Keratinocyte (primary cell): ENCODE measurements around the gene NDUFS6. TPM values are rescaled to one million over a fixed set of nuclear protein-coding genes. Genes with fewer than 3 reads are reported as not detected.

ENCODE experiments used
- DNase-seq: peaks from one replicate; pipeline ENCODE4 v3.0.0-alpha.2; 2011; ENCODE audit warnings: low read depth, missing footprints, low spot score
- FAIRE-seq: peaks from 2 replicates; lab custom pipeline; 2011; peaks lifted over from hg19 to GRCh38; lab: Jason Lieb, UNC
- H2AFZ ChIP-seq: 2 replicates; pipeline ENCODE4 v1.6.0; 2012; ENCODE audit warnings: low read length, control low read depth, inconsistent platforms; ENCODE audit not compliant: control insufficient read depth
- H3K27ac ChIP-seq: 2 replicates; pipeline ENCODE4 v1.5.1; 2011; ENCODE audit warnings: low read length; ENCODE audit not compliant: control insufficient read depth, insufficient read depth
- H3K27me3 ChIP-seq: 3 replicates; pipeline ENCODE4 v1.6.0; 2011; ENCODE audit warnings: low read length; ENCODE audit not compliant: control insufficient read depth, insufficient read depth; ENCODE audit errors: extremely low read depth
- H3K36me3 ChIP-seq, 2 experiments: 2 replicates in 1 of 2; 3 replicates in 1 of 2; pipeline ENCODE4 v1.5.1; 2011; ENCODE audit warnings: low read length in 2 of 2, mild to moderate bottlenecking in 1 of 2; ENCODE audit not compliant: control insufficient read depth in 2 of 2, insufficient read depth in 2 of 2; ENCODE audit errors: extremely low read depth in 1 of 2
- H3K4me1 ChIP-seq: 3 replicates; pipeline ENCODE4 v1.5.1; 2011; ENCODE audit warnings: low read length; ENCODE audit not compliant: control insufficient read depth, insufficient read depth; ENCODE audit errors: extremely low read depth
- H3K4me2 ChIP-seq: 3 replicates; pipeline ENCODE4 v1.6.0; 2011; ENCODE audit warnings: low read depth, low read length; ENCODE audit not compliant: control insufficient read depth, insufficient read depth; ENCODE audit errors: extremely low read depth
- H3K4me3 ChIP-seq, 3 experiments: fragments of 200-600 bp in 1 of 3; sonication (generic) in 1 of 3; 2 replicates in 2 of 3; 3 replicates in 1 of 3; pipeline ENCODE4 v1.5.1; 2011 to 2016; ENCODE audit warnings: low read length in 3 of 3, mild to moderate bottlenecking in 3 of 3, control low read depth in 2 of 3, inconsistent platforms in 1 of 3, low read depth in 1 of 3, mixed read lengths in 1 of 3, mixed run types in 1 of 3, moderate library complexity in 1 of 3; ENCODE audit not compliant: control insufficient read depth in 2 of 3, insufficient read depth in 2 of 3; ENCODE audit errors: extremely low read depth in 1 of 3
- H3K79me2 ChIP-seq: 2 replicates; pipeline ENCODE4 v1.6.0; 2012; ENCODE audit warnings: low read length; ENCODE audit not compliant: control insufficient read depth, insufficient read depth
- H3K9ac ChIP-seq: 3 replicates; pipeline ENCODE4 v1.6.0; 2011; ENCODE audit warnings: low read length; ENCODE audit not compliant: control insufficient read depth, insufficient read depth; ENCODE audit errors: extremely low read depth
- H3K9me1 ChIP-seq: 3 replicates; pipeline ENCODE4 v1.6.0; 2011; ENCODE audit warnings: low read length; ENCODE audit not compliant: control insufficient read depth, insufficient read depth; ENCODE audit errors: extremely low read depth
- H3K9me3 ChIP-seq: 2 replicates; pipeline ENCODE4 v1.5.1; 2012; ENCODE audit warnings: low read depth, low read length; ENCODE audit not compliant: control insufficient read depth
- H4K20me1 ChIP-seq: 3 replicates; pipeline ENCODE4 v1.6.0; 2011; ENCODE audit warnings: low read length; ENCODE audit not compliant: control insufficient read depth, insufficient read depth; ENCODE audit errors: extremely low read depth
- EZH2 ChIP-seq: IDR thresholded peaks from one replicate; pipeline ENCODE4 v1.6.1; 2012; ENCODE audit warnings: inconsistent platforms, mild to moderate bottlenecking, low read length, moderate library complexity
- dilution Hi-C: fragments of 300-500 bp; cut with MboI; formaldehyde crosslinking; loops from one replicate; pipeline ENCODE4 v1.7.0; 2020; ENCODE audit warnings: low sequenced_read_pairs; ENCODE audit not compliant: extremely low pct_ligation_motif_present
- polyA plus RNA-seq, 5 experiments: library from polyadenylated mRNA; depleted of rRNA in 3 of 5; stranded (reverse) in 3 of 5; stranded (forward) in 1 of 5; unstranded in 1 of 5; fragments of >200 nt; gene quantifications; 1 replicate in 1 of 5; 2 replicates in 3 of 5; 3 replicates in 1 of 5; pipeline versions ENCODE4 v1.2.1 to v1.2.3, GENCODE V29; 2011 to 2012; ENCODE audit warnings: missing spikeins in 2 of 5, low read depth in 1 of 5, low replicate concordance in 1 of 5
- TF ChIP-seq, protein P1 (sequence below), 3 experiments: IDR thresholded peaks in 1 of 3; conservative IDR thresholded peaks in 1 of 3; optimal IDR thresholded peaks in 1 of 3; 2 replicates in 2 of 3; 3 replicates in 1 of 3; pipeline versions ENCODE3 to v1.5.1; 2011; ENCODE audit warnings: low read length in 3 of 3, mild to moderate bottlenecking in 3 of 3, moderate library complexity in 2 of 3, control low read depth in 1 of 3, inconsistent platforms in 1 of 3; ENCODE audit not compliant: insufficient read depth in 2 of 3; ENCODE audit errors: extremely low read depth in 1 of 3

The NDUFS6 gene
- polyA plus RNA-seq, 1 donor (not counting 4 experiments of a cell fraction or from before 2014, with no cell fraction given) = 66.3 TPM

DNA sequence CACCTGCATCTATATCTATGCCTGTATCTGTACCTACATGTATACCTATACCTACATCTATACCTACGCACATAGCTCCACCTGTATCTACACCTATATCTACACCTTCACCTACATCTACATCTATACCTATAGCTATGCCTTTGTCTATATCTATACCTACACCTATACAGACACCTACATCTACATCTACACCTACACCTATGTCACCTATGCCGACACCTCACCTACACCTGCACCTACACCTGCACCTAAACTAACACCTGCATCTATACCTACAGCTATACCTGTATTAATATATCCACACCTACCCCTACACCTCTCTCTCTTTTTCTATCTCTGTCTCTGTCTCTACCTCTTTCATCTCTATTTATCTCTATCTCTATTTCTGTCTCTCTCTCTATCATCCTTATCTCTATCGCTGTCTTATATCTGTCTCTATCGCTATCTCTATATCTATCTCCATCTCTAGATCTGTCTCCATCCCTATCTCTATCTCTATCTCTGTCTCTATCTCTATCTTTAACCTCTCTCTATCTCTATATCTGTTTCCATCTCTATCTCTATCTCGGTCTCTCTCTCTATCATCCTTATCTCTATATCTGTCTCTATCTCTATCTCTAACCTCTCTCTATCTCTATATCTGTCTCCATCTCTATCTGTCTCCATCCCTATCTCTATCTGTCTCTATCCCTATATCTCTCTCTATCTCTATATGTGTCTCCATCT is 43.7 kb downstream of the NDUFS6 start:
- no peaks in the 10 kb centered on the region for H3K4me1 ChIP-seq
- H3K36me3 ChIP-seq = no peaks in the 10 kb centered on the region
- no peak overlapping the region for H3K9ac ChIP-seq
- no peak overlapping the region for H3K4me2 ChIP-seq
- H3K27me3 ChIP-seq = peaks cover 3% of the 10 kb centered on the region
- no peak overlapping the region for H3K4me3 ChIP-seq
- H4K20me1 ChIP-seq = no peaks in the 10 kb centered on the region
- no peak for FAIRE-seq
- no peak for DNase-seq
- H3K9me3 ChIP-seq = no peaks in the 10 kb centered on the region
- H2AFZ ChIP-seq = no peak overlapping the region
- no peak for TF ChIP-seq EZH2
- TF ChIP-seq, protein P1, sequence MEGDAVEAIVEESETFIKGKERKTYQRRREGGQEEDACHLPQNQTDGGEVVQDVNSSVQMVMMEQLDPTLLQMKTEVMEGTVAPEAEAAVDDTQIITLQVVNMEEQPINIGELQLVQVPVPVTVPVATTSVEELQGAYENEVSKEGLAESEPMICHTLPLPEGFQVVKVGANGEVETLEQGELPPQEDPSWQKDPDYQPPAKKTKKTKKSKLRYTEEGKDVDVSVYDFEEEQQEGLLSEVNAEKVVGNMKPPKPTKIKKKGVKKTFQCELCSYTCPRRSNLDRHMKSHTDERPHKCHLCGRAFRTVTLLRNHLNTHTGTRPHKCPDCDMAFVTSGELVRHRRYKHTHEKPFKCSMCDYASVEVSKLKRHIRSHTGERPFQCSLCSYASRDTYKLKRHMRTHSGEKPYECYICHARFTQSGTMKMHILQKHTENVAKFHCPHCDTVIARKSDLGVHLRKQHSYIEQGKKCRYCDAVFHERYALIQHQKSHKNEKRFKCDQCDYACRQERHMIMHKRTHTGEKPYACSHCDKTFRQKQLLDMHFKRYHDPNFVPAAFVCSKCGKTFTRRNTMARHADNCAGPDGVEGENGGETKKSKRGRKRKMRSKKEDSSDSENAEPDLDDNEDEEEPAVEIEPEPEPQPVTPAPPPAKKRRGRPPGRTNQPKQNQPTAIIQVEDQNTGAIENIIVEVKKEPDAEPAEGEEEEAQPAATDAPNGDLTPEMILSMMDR (optimal IDR thresholded peaks at IDR 0.05 in 1 of 3, IDR thresholded peaks at IDR 0.05 in 1 of 3, conservative IDR thresholded peaks at IDR 0.05 in 1 of 3; ENCODE audit: extremely low read depth in 1 of 3, insufficient read depth in 2 of 3, low read length in 3 of 3) = no peak
- H3K9me1 ChIP-seq = no peaks in the 10 kb centered on the region
- no peak overlapping the region for H3K27ac ChIP-seq
- H3K79me2 ChIP-seq = no peaks in the 10 kb centered on the region
- dilution Hi-C loops = no loop called here

GRCh38 chr5:1845696-1846095 is 44.5 kb downstream of the NDUFS6 start:
- Histone ChIP-seq H3K9me3 (no peaks in the 10 kb centered on the region), H3K4me1 (no peaks in the 10 kb centered on the region), H3K27ac (no peak overlapping the region), H3K9ac (no peak overlapping the region), H4K20me1 (no peaks in the 10 kb centered on the region), H3K36me3 (no peaks in the 10 kb centered on the region), H3K27me3 (peaks cover 11% of the 10 kb centered on the region), H3K79me2 (no peaks in the 10 kb centered on the region), H3K4me2 (no peak overlapping the region), H3K4me3 (no peak overlapping the region), H3K9me1 (no peaks in the 10 kb centered on the region), H2AFZ (no peak overlapping the region)
- FAIRE-seq (no peak), DNase-seq (no peak)
- TF ChIP-seq EZH2 = no peak
- TF ChIP-seq, protein P1 (optimal IDR thresholded peaks at IDR 0.05 in 1 of 3, IDR thresholded peaks at IDR 0.05 in 1 of 3, conservative IDR thresholded peaks at IDR 0.05 in 1 of 3; ENCODE audit: extremely low read depth in 1 of 3, insufficient read depth in 2 of 3, low read length in 3 of 3) = no peak
- dilution Hi-C loops = no loop called here
